Measurements from ENCODE around the gene SPA17. TPM values are rescaled to one million over a fixed set of nuclear protein-coding genes. Genes with fewer than 3 reads are reported as not detected.

The SPA17 gene
- total and polyA plus RNA-seq, 9 of the 15 experiments (the other 6 are each of a cell fraction or from before 2014, with no cell fraction given), result 6.0 to 19.5 (median 12.6) TPM

GRCh38 chr11:124629961-124630360 is 43.7 kb upstream of the SPA17 start (continued):
- TF ChIP-seq, protein P1, sequence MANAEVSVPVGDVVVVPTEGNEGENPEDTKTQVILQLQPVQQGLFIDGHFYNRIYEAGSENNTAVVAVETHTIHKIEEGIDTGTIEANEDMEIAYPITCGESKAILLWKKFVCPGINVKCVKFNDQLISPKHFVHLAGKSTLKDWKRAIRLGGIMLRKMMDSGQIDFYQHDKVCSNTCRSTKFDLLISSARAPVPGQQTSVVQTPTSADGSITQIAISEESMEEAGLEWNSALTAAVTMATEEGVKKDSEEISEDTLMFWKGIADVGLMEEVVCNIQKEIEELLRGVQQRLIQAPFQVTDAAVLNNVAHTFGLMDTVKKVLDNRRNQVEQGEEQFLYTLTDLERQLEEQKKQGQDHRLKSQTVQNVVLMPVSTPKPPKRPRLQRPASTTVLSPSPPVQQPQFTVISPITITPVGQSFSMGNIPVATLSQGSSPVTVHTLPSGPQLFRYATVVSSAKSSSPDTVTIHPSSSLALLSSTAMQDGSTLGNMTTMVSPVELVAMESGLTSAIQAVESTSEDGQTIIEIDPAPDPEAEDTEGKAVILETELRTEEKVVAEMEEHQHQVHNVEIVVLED (CRISPR knock-in tag; IDR thresholded peaks at IDR 0.05), result no peak
- TF ChIP-seq NFIC (IDR thresholded peaks at IDR 0.05) (no peak), ZNF217 (CRISPR knock-in tag; IDR thresholded peaks at IDR 0.05) (no peak), NR1H2 (CRISPR knock-in tag; IDR thresholded peaks at IDR 0.05) (no peak)
- TF ChIP-seq, protein P2, sequence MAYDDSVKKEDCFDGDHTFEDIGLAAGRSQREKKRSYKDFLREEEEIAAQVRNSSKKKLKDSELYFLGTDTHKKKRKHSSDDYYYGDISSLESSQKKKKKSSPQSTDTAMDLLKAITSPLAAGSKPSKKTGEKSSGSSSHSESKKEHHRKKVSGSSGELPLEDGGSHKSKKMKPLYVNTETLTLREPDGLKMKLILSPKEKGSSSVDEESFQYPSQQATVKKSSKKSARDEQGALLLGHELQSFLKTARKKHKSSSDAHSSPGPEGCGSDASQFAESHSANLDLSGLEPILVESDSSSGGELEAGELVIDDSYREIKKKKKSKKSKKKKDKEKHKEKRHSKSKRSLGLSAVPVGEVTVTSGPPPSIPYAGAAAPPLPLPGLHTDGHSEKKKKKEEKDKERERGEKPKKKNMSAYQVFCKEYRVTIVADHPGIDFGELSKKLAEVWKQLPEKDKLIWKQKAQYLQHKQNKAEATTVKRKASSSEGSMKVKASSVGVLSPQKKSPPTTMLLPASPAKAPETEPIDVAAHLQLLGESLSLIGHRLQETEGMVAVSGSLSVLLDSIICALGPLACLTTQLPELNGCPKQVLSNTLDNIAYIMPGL (CRISPR knock-in tag; IDR thresholded peaks at IDR 0.05), result no peak
- TF ChIP-seq, protein P3, sequence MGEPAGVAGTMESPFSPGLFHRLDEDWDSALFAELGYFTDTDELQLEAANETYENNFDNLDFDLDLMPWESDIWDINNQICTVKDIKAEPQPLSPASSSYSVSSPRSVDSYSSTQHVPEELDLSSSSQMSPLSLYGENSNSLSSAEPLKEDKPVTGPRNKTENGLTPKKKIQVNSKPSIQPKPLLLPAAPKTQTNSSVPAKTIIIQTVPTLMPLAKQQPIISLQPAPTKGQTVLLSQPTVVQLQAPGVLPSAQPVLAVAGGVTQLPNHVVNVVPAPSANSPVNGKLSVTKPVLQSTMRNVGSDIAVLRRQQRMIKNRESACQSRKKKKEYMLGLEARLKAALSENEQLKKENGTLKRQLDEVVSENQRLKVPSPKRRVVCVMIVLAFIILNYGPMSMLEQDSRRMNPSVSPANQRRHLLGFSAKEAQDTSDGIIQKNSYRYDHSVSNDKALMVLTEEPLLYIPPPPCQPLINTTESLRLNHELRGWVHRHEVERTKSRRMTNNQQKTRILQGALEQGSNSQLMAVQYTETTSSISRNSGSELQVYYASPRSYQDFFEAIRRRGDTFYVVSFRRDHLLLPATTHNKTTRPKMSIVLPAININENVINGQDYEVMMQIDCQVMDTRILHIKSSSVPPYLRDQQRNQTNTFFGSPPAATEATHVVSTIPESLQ (CRISPR knock-in tag; IDR thresholded peaks at IDR 0.05), result no peak

Measured in K562 (cell line).